ENCODE data around the gene ABRAXAS1. TPM values are rescaled to one million over a fixed set of nuclear protein-coding genes. Genes with fewer than 3 reads are reported as not detected.

ABRAXAS1 gene
- 5.1 to 9.3 TPM (median 7.4 TPM) in 5 replicates for total RNA-seq (2022; extraction: Qiagen RNA extraction; ENCODE audit: low read depth)

GRCh38 chr4:83484500-83485461, at the start of gene ABRAXAS1:
Gene ABRAXAS1, minus strand, starts transcription at chr4:83485100. Its CDS starts 28 bp downstream, at chr4:83485072.

DNA sequence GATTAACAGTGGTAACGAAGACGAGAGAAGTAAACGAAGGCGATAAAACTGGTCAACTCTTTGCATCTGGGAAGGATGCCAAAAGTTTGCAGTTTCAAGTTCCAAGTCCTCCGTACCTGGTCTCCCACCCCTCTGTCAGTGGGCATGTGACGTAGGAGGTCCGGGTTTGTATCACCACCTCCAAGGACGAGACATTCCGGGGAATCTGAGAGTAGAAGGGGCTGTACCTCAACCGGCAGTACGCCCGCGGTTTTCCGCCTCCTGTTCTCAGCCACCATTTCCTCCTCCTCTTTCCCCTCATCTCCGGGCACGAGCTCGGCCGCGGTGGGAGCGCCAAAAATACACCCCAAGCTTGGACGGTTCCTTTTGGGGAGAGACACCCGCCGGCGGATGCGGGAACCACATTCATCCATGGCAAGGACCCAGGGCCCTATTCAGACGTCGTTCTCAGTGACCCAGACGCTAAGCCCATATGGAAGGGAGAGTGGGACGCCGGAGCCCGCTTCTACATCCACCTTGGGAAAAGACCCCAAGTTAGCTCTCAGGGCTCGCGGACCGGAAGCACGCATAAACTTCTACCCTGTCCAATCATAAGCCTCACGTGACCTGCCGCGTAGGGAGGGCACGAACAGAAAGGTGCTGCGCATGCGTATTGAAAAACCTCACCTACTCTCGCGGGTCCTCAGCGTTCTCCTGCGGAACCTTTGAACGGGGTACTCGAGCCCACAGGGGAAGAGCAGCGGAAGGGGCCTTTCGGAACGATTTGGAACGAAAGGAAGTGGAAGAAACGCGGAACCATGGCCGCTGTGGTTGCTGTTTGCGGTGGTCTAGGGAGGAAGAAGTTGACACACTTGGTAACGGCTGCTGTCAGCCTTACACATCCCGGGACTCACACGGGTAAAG, 29.4 kb downstream of the ABRAXAS1 start, which contains the start of the genes HELQ and MRPS18C:
Gene HELQ, minus strand, starts transcription at position 543 of the 903 bp plus-strand sequence. Its CDS starts 130 bp downstream, at position 413.
Gene MRPS18C, plus strand, starts transcription at position 778 of the 903 bp plus-strand sequence. Its CDS starts 20 bp downstream, at position 798.

Other genes with a start within 250 kb of the ABRAXAS1 start
- 17.5 to 21.8 TPM (median 20.6 TPM) in 5 replicates for gene COQ2, start 200.3 kb downstream of the ABRAXAS1 start, total RNA-seq (2022; extraction: Qiagen RNA extraction; ENCODE audit: low read depth)
- 0.92 to 1.5 TPM (median 1.3 TPM) in 5 replicates for gene HPSE, start 150.3 kb downstream of the ABRAXAS1 start, total RNA-seq (2022; extraction: Qiagen RNA extraction; ENCODE audit: low read depth)
- 4.2 to 6.0 TPM (median 4.7 TPM) in 5 replicates for gene HELQ, start 29.3 kb downstream of the ABRAXAS1 start, total RNA-seq (2022; extraction: Qiagen RNA extraction; ENCODE audit: low read depth)
- 40.4 to 71.4 TPM (median 41.3 TPM) in 5 replicates for gene MRPS18C, start 29.0 kb downstream of the ABRAXAS1 start, total RNA-seq (2022; extraction: Qiagen RNA extraction; ENCODE audit: low read depth)
- gene GPAT3, start 51.0 kb upstream of the ABRAXAS1 start, total RNA-seq (2022; extraction: Qiagen RNA extraction; ENCODE audit: low read depth) = 46.2 to 51.7 TPM (median 50.8 TPM) in 5 replicates

All from A549 treated with DMSO at 1 μM for 4 hours (cell line).